ENCODE data around the gene DAZAP1. TPM values are rescaled to one million over a fixed set of nuclear protein-coding genes. Genes with fewer than 3 reads are reported as not detected.

Gene DAZAP1
- total and polyA plus RNA-seq, 7 experiments from 2014 or later: 5.0 to 227 (median 138) TPM

DNA sequence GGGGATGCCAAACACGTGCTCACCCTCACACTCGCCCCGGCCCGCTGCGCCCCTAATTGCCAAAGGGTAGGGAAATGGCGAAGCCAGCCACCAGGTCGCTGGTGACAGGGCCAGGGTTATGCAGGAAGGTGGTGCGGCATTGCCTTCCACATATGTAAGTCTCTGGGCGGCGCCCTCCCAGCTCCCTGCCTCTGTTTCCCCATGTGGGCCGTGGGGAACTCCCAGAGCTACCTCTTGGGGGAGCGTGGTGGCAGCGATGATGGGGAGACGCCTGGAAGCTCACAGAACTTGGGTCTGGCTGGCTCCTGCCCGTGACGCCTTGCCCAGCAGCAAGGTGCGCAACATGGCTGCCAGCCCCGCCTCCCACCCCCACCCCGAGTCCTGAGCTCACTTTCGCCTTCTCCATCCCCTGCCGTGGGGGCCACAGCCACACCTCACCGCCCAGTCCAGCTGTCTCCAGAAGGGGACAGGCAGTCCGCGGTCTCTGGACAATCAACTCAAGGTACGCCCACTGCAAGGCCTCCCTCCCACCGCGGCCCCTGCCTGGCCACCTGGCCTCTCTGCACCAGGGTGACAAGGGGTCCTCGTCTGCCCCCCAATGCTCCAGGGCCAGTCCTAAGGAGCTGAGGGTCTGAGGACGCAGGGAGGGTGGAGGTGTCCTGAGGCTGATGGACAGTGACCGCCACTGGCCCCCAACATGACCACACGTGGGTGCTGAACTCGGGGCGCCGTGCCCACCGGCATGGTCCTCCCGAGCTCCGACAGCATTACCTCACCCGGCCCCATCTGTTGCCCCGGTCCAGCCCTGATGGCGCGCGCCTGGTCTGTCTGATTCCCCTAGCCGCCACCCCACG lies 65.1 kb downstream of the DAZAP1 start:
- Histone ChIP-seq H3K4me1 (ENCODE audit: control insufficient read depth in 2 of 2, insufficient read depth in 2 of 2, low read length in 2 of 2) (peaks cover 22% of the 10 kb centered on the region in 2 donors), H3K9me3 (ENCODE audit: control insufficient read depth in 2 of 3, low read length in 3 of 3) (no peaks in the 10 kb centered on the region), H3K36me3 (ENCODE audit: control insufficient read depth in 2 of 3, insufficient read depth in 3 of 3, low read length in 3 of 3) (peaks cover 0 to 26% (median 0%) of the 10 kb centered on the region in 3 experiments), H3K27ac (ENCODE audit: low read depth, low read length) (no peak overlapping the region), H3K4me3 (ENCODE audit: low read length) (no peak overlapping the region), H3K27me3 (ENCODE audit: control insufficient read depth in 2 of 2, insufficient read depth in 2 of 2, low read length in 2 of 2) (peaks cover 0 to 3% of the 10 kb centered on the region in 2 donors)
- Mint-ChIP-seq H3K4me1 (peaks cover 4 to 21% (median 17%) of the 10 kb centered on the region in 7 donors), H3K27ac (no peak overlapping the region), H3K9me3 (no peaks in the 10 kb centered on the region), H3K4me3 (peak overlapping the region in 6 of 10 donors; percentile 39 to 87 (median 48)), H3K27me3 (peaks cover 0 to 16% (median 0%) of the 10 kb centered on the region in 5 donors), H3K36me3 (peaks cover 0 to 3% (median 0%) of the 10 kb centered on the region in 5 donors)
- ChIA-PET POLR2A (interaction anchor here (1.0 to 1.6 kb wide), 2 partner anchors 27 to 197 kb away, joined by 3 to 5 read pairs; partner anchors contain the start of gene FAM174C), CTCF (interaction anchor here (1.1 kb wide), 1 partner anchor 29 kb away, joined by 3 read pairs; no protein-coding TSS in a partner anchor)
- ATAC-seq: no peak
- no peak for DNase-seq
- intact Hi-C loops (cut with micrococcal nuclease): no loop called here

DNA sequence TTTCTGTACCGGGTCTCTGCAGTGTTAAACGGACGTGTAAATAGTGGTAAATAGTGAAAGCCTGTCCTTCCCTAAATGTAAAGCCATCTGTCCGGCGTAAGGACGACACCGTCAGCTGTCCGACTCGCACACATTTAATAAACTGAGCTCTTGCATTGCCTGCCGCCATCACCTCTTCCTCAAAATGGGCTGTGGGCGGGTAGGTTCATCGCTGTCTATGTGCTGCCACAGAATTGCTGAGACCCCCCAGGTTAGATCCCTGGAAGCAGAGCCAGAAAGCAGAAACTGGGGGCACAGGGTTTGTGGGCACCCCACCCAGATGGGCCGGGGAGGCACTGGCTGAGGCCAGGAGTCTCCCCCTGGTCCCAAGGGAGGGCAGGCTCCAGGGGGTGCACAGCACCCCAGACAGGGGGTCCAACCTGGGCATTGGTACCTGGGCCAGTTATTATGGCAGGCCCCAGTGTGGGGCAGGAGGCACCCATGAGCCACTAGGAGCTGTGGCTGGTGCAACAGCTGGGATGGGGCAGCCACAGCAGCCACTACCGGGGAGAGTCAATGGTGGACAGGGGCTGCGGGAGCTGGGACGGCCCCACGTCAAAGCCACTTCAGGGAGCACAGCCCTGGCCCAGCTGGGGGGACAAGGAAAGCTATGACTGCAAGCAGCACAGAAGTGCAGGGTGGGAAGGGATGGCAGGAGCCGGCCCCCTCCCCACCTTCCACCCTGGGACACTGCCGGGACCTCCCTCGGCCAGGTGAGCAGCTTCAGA lies 65.9 kb downstream of the DAZAP1 start:
- CTCF ChIA-PET: no interaction called here
- Mint-ChIP-seq H3K27me3 (peaks cover 0 to 16% (median 0%) of the 10 kb centered on the region in 5 donors), H3K36me3 (peaks cover 0 to 3% (median 0%) of the 10 kb centered on the region in 5 donors), H3K4me1 (peaks cover 4 to 29% (median 18%) of the 10 kb centered on the region in 7 donors), H3K9me3 (no peaks in the 10 kb centered on the region), H3K4me3 (peak overlapping the region in 7 of 10 donors; percentile 18 to 87 (median 41)), H3K27ac (no peak overlapping the region)
- no peak for ATAC-seq
- Histone ChIP-seq H3K27ac (ENCODE audit: low read depth, low read length) (no peak overlapping the region), H3K27me3 (ENCODE audit: control insufficient read depth in 2 of 2, insufficient read depth in 2 of 2, low read length in 2 of 2) (peaks cover 0 to 2% of the 10 kb centered on the region in 2 donors), H3K9me3 (ENCODE audit: control insufficient read depth in 2 of 3, low read length in 3 of 3) (no peaks in the 10 kb centered on the region), H3K4me1 (ENCODE audit: control insufficient read depth in 2 of 2, insufficient read depth in 2 of 2, low read length in 2 of 2) (peaks cover 19 to 26% of the 10 kb centered on the region in 2 donors), H3K4me3 (ENCODE audit: low read length) (no peak overlapping the region), H3K36me3 (ENCODE audit: control insufficient read depth in 2 of 3, insufficient read depth in 3 of 3, low read length in 3 of 3) (peaks cover 0 to 26% (median 0%) of the 10 kb centered on the region in 3 experiments)
- POLR2A ChIA-PET: interaction anchor here (0.9 to 1.6 kb wide), 3 partner anchors 28 to 204 kb away, joined by 3 to 5 read pairs (median 3); partner anchors contain the start of genes CIRBP and FAM174C
- DNase-seq: no peak
- intact Hi-C loops (cut with micrococcal nuclease): no loop called here

DNA sequence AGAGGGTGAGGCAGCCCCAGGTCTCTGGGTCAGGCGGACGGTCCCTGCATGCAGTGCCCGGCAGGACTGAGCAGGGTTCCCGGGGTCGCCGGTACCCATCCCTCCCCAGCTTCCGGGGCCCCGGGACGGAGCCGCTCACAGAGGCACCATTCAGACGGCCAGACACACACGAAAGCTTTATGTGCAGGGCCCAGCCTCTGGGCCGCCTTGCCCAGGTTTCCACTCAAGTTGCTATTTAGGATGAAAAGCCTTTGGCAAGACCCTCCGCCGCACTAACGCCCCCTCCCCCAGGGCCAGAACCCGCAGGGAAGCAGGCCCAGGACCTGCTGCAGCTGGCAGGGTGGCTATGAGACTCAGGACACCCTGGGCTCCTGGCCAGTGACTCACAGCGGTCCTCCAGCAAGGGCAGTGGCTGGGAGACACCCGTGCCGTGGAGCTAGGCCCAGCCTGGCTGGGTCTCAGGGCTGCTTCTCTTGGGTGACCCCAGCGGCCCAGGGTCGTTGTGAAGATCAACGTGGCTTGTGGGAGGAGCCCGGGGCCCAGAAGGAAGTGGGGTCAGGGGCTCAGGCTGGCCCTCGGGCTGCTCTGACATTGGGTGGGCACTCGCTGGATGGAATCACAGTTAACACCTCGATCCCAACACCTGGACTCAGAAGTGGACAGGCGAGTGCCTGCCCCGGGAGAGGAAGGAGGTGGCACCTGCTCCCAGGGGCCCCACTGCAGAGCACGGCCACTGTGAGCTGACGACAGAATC lies 66.8 kb downstream of the DAZAP1 start:
- H3K36me3 ChIP-seq (ENCODE audit: control insufficient read depth in 2 of 3, insufficient read depth in 3 of 3, low read length in 3 of 3): peaks cover 0 to 26% (median 0%) of the 10 kb centered on the region in 3 experiments
- H3K4me1 Mint-ChIP-seq: peaks cover 9 to 34% (median 18%) of the 10 kb centered on the region in 7 donors
- no peak overlapping the region for H3K4me3 Mint-ChIP-seq
- peaks cover 0 to 7% (median 3%) of the 10 kb centered on the region in 5 donors for H3K36me3 Mint-ChIP-seq
- CTCF ChIA-PET: interaction anchor here (0.6 kb wide), 1 partner anchor 71 kb away, joined by 4 read pairs; no protein-coding TSS in a partner anchor
- intact Hi-C loops (cut with micrococcal nuclease): no loop called here
- peaks cover 0 to 18% (median 0%) of the 10 kb centered on the region in 5 donors for H3K27me3 Mint-ChIP-seq
- H3K4me3 ChIP-seq (ENCODE audit: low read length): no peak overlapping the region
- POLR2A ChIA-PET: interaction anchor here (0.6 to 1.3 kb wide), 3 partner anchors 16 to 205 kb away, joined by 3 to 5 read pairs (median 4); partner anchors contain the start of genes CIRBP, PCSK4 and REEP6
- H3K4me1 ChIP-seq (ENCODE audit: control insufficient read depth in 2 of 2, insufficient read depth in 2 of 2, low read length in 2 of 2): peaks cover 18 to 25% of the 10 kb centered on the region in 2 donors
- H3K27me3 ChIP-seq (ENCODE audit: control insufficient read depth in 2 of 2, insufficient read depth in 2 of 2, low read length in 2 of 2): no peaks in the 10 kb centered on the region
- no peak overlapping the region for H3K27ac ChIP-seq (ENCODE audit: low read depth, low read length)
- DNase-seq (no peak), ATAC-seq (no peak)
- no peak overlapping the region for H3K27ac Mint-ChIP-seq
- H3K9me3 Mint-ChIP-seq: no peaks in the 10 kb centered on the region
- H3K9me3 ChIP-seq (ENCODE audit: control insufficient read depth in 2 of 3, low read length in 3 of 3): no peaks in the 10 kb centered on the region

DNA sequence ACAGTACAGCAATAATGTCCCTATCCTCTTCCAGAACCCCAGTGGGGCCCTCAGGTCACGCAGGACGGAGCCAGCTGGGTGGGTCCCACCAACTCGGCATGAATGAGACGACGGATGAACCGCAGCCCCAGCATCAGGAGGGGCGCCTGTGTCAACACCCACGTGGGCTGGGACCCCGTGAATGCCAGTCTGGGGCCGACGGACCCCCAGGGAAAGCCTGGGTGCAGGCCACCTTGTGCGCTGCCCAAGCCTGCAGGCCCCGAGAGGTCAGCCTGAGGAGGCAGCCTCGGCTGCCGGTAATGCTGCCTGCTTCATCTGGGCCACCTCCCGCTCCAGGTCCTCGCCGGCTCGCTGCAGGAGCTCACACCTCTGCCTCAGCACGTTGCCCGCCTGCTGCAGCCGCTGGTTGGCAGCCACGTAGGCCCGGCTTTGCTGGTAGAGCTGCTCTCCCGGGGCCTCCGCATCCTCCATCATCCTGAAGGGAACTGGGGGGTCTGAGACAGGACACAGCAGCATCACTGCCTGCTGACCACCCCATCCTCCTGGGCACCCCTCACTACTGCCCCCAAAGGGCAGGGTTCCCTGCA lies 67.5 kb downstream of the DAZAP1 start:
- Mint-ChIP-seq H3K36me3 (peaks cover 0 to 8% (median 4%) of the 10 kb centered on the region in 5 donors), H3K4me1 (peaks cover 11 to 36% (median 20%) of the 10 kb centered on the region in 7 donors), H3K9me3 (no peaks in the 10 kb centered on the region), H3K27me3 (peaks cover 0 to 19% (median 0%) of the 10 kb centered on the region in 5 donors), H3K4me3 (peak overlapping the region in 1 of 10 donors; percentile 34), H3K27ac (no peak overlapping the region)
- DNase-seq (no peak), ATAC-seq (no peak)
- CTCF ChIA-PET: interaction anchor here (0.6 kb wide), 1 partner anchor 71 kb away, joined by 4 read pairs; no protein-coding TSS in a partner anchor
- Histone ChIP-seq H3K4me3 (ENCODE audit: low read length) (no peak overlapping the region), H3K27me3 (ENCODE audit: control insufficient read depth in 2 of 2, insufficient read depth in 2 of 2, low read length in 2 of 2) (no peaks in the 10 kb centered on the region), H3K27ac (ENCODE audit: low read depth, low read length) (no peak overlapping the region), H3K9me3 (ENCODE audit: control insufficient read depth in 2 of 3, low read length in 3 of 3) (no peaks in the 10 kb centered on the region), H3K36me3 (ENCODE audit: control insufficient read depth in 2 of 3, insufficient read depth in 3 of 3, low read length in 3 of 3) (peaks cover 0 to 26% (median 0%) of the 10 kb centered on the region in 3 experiments), H3K4me1 (ENCODE audit: control insufficient read depth in 2 of 2, insufficient read depth in 2 of 2, low read length in 2 of 2) (peaks cover 18 to 25% of the 10 kb centered on the region in 2 donors)
- intact Hi-C loops (cut with micrococcal nuclease): no loop called here
- POLR2A ChIA-PET: interaction anchor here (0.6 to 1.3 kb wide), 3 partner anchors 9 to 25 kb away, joined by 3 to 5 read pairs (median 4); partner anchors contain the start of genes PCSK4 and REEP6

DNA sequence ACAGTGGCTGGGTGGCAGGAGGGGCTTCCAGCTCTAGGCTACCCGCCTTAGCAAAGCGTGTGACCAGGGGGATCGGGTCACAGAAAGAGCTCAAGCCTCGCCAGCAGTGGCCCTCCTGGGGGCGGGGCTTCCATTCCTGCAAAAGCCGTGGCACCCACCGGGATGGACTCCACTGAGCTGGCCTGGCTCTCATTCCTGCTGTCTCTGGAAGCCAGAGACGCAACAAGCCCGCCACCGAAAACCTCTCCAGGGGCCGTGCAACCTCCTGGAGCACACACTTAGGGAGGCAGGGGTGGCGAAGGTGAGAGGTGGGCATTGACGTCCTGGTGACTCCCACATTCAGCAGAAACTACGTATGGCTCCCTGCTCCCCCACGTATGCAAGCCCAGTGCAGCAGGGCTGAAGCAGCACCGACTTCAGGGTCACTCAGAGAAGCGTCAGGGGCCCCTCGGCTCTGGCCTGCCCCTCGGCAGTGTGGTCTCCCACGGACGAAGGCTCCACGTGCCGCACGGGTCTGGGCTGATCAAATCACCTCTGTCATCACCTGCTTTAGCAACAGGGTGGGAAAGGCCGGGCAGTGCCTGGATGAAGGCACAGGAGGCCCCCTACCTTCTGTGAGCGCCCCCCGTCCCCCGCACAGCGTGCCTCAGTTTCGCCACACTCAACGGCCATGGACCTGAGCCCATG lies 68.5 kb downstream of the DAZAP1 start:
- H3K4me1 Mint-ChIP-seq: peaks cover 11 to 36% (median 26%) of the 10 kb centered on the region in 7 donors
- POLR2A ChIA-PET: interaction anchor here (0.9 to 1.3 kb wide), 2 partner anchors 10 to 15 kb away, joined by 3 to 5 read pairs; partner anchors contain the start of genes PCSK4 and REEP6

More for the DNA sequence above, 68.5 kb downstream of the DAZAP1 start:
- H3K27me3 ChIP-seq (ENCODE audit: control insufficient read depth in 2 of 2, insufficient read depth in 2 of 2, low read length in 2 of 2): no peaks in the 10 kb centered on the region
- CTCF ChIA-PET: no interaction called here
- peaks cover 0 to 15% (median 0%) of the 10 kb centered on the region in 5 donors for H3K27me3 Mint-ChIP-seq
- ATAC-seq (no peak), DNase-seq (no peak)
- no peaks in the 10 kb centered on the region for H3K9me3 Mint-ChIP-seq
- peaks cover 0 to 26% (median 0%) of the 10 kb centered on the region in 3 experiments for H3K36me3 ChIP-seq (ENCODE audit: control insufficient read depth in 2 of 3, insufficient read depth in 3 of 3, low read length in 3 of 3)
- no peak overlapping the region for H3K4me3 ChIP-seq (ENCODE audit: low read length)
- no peak overlapping the region for H3K27ac ChIP-seq (ENCODE audit: low read depth, low read length)
- H3K36me3 Mint-ChIP-seq: peaks cover 0 to 8% (median 4%) of the 10 kb centered on the region in 5 donors
- peak overlapping the region in 1 of 10 donors; percentile 29 for H3K4me3 Mint-ChIP-seq
- intact Hi-C loops (cut with micrococcal nuclease): no loop called here
- H3K27ac Mint-ChIP-seq: no peak overlapping the region
- H3K9me3 ChIP-seq (ENCODE audit: control insufficient read depth in 2 of 3, low read length in 3 of 3): no peaks in the 10 kb centered on the region
- peaks cover 17 to 22% of the 10 kb centered on the region in 2 donors for H3K4me1 ChIP-seq (ENCODE audit: control insufficient read depth in 2 of 2, insufficient read depth in 2 of 2, low read length in 2 of 2)

Measured in naive thymus-derived CD4-positive, alpha-beta T cell (primary cell).